ENCODE data around the gene RNASEH1.

The RNASEH1 gene

GRCh38 chr2:3532941-3533340 lies 25.2 kb downstream of the RNASEH1 start:
- Histone ChIP-seq H3K23ac (ENCODE audit: low read length) (no peak overlapping the region), H3K4me2 (ENCODE audit: low read length) (no peak overlapping the region), H4K5ac (ENCODE audit: low read length) (no peak overlapping the region), H2BK5ac (ENCODE audit: low read length) (no peak overlapping the region), H3K79me2 (ENCODE audit: control insufficient read depth, insufficient read depth, low read length) (no peaks in the 10 kb centered on the region), H3K4ac (ENCODE audit: low read depth, low read length) (no peak overlapping the region), H3K36me3 (ENCODE audit: control insufficient read depth, insufficient read depth, low read length) (peaks cover 1% of the 10 kb centered on the region), H3K27me3 (ENCODE audit: insufficient read depth, low read length, poor library complexity) (no peaks in the 10 kb centered on the region), H3K79me1 (ENCODE audit: low read length) (no peaks in the 10 kb centered on the region), H3K9ac (ENCODE audit: low read length) (no peak overlapping the region), H3K27ac (ENCODE audit: low read depth, low read length) (no peak overlapping the region), H2AK5ac (ENCODE audit: low read length) (no peak overlapping the region), H3K56ac (ENCODE audit: low read length) (no peak overlapping the region), H3K4me1 (ENCODE audit: control insufficient read depth, low read depth, low read length) (no peaks in the 10 kb centered on the region), H3K18ac (ENCODE audit: low read length) (no peak overlapping the region), H2BK15ac (replicated peaks; ENCODE audit: low read depth) (no peak overlapping the region), H4K8ac (ENCODE audit: low read depth, low read length) (no peak overlapping the region), H3K4me3 (ENCODE audit: low read length) (no peak overlapping the region), H2BK120ac (ENCODE audit: low read depth, low read length) (no peak overlapping the region)
- no CpG with 5 or more reads among the region's 12 CpGs for WGBS (ENCODE audit: extremely low coverage, insufficient coverage, low lambda C conversion rate)
- DNase-seq = no peak

GRCh38 chr2:3529316-3530025 lies 28.7 kb downstream of the RNASEH1 start:
- no peaks in the 10 kb centered on the region for H3K79me2 ChIP-seq (ENCODE audit: control insufficient read depth, insufficient read depth, low read length)
- H4K5ac ChIP-seq (ENCODE audit: low read length) = no peak overlapping the region
- no peak overlapping the region for H3K4me3 ChIP-seq (ENCODE audit: low read length)
- H3K18ac ChIP-seq (ENCODE audit: low read length) = no peak overlapping the region
- no peak overlapping the region for H2BK5ac ChIP-seq (ENCODE audit: low read length)
- H3K27me3 ChIP-seq (ENCODE audit: insufficient read depth, low read length, poor library complexity) = no peaks in the 10 kb centered on the region
- peaks cover 1% of the 10 kb centered on the region for H3K36me3 ChIP-seq (ENCODE audit: control insufficient read depth, insufficient read depth, low read length)
- no peak overlapping the region for H3K56ac ChIP-seq (ENCODE audit: low read length)
- H2AK5ac ChIP-seq (ENCODE audit: low read length) = no peak overlapping the region
- no peaks in the 10 kb centered on the region for H3K4me1 ChIP-seq (ENCODE audit: control insufficient read depth, low read depth, low read length)
- no peak overlapping the region for H3K4ac ChIP-seq (ENCODE audit: low read depth, low read length)
- no peaks in the 10 kb centered on the region for H3K79me1 ChIP-seq (ENCODE audit: low read length)
- no peak for DNase-seq
- H3K4me2 ChIP-seq (ENCODE audit: low read length) = no peak overlapping the region
- H2BK120ac ChIP-seq (ENCODE audit: low read depth, low read length) = no peak overlapping the region
- H3K27ac ChIP-seq (ENCODE audit: low read depth, low read length) = no peak overlapping the region
- no peak overlapping the region for H2BK15ac ChIP-seq (replicated peaks; ENCODE audit: low read depth)
- no peak overlapping the region for H3K23ac ChIP-seq (ENCODE audit: low read length)
- no peak overlapping the region for H4K8ac ChIP-seq (ENCODE audit: low read depth, low read length)
- no CpG with 5 or more reads among the region's 24 CpGs for WGBS (ENCODE audit: extremely low coverage, insufficient coverage, low lambda C conversion rate)
- H3K9ac ChIP-seq (ENCODE audit: low read length) = no peak overlapping the region

- Histone ChIP-seq H2BK5ac (ENCODE audit: low read length) (no peak overlapping the region), H2BK15ac (replicated peaks; ENCODE audit: low read depth) (no peak overlapping the region), H3K56ac (ENCODE audit: low read length) (no peak overlapping the region), H3K4ac (ENCODE audit: low read depth, low read length) (no peak overlapping the region), H4K8ac (ENCODE audit: low read depth, low read length) (no peak overlapping the region), H3K79me2 (ENCODE audit: control insufficient read depth, insufficient read depth, low read length) (no peaks in the 10 kb centered on the region), H3K9ac (ENCODE audit: low read length) (no peak overlapping the region), H2BK120ac (ENCODE audit: low read depth, low read length) (no peak overlapping the region), H2AK5ac (ENCODE audit: low read length) (no peak overlapping the region), H3K4me1 (ENCODE audit: control insufficient read depth, low read depth, low read length) (no peaks in the 10 kb centered on the region), H3K4me2 (ENCODE audit: low read length) (no peak overlapping the region), H3K27ac (ENCODE audit: low read depth, low read length) (no peak overlapping the region), H3K79me1 (ENCODE audit: low read length) (no peaks in the 10 kb centered on the region), H3K27me3 (ENCODE audit: insufficient read depth, low read length, poor library complexity) (no peaks in the 10 kb centered on the region), H3K4me3 (ENCODE audit: low read length) (no peak overlapping the region), H3K23ac (ENCODE audit: low read length) (no peak overlapping the region), H3K36me3 (ENCODE audit: control insufficient read depth, insufficient read depth, low read length) (peaks cover 1% of the 10 kb centered on the region), H4K5ac (ENCODE audit: low read length) (no peak overlapping the region), H3K18ac (ENCODE audit: low read length) (no peak overlapping the region)
- 100% methylated on average over 2 of the region's 40 CpGs for WGBS (ENCODE audit: extremely low coverage, insufficient coverage, low lambda C conversion rate)
- no peak for DNase-seq
Measured at GRCh38 chr2:3527886-3528785, 30.0 kb downstream of the RNASEH1 start.

- Histone ChIP-seq H2BK5ac (ENCODE audit: low read length) (no peak overlapping the region), H3K4me2 (ENCODE audit: low read length) (no peak overlapping the region), H3K9ac (ENCODE audit: low read length) (no peak overlapping the region), H4K5ac (ENCODE audit: low read length) (no peak overlapping the region), H3K4me1 (ENCODE audit: control insufficient read depth, low read depth, low read length) (no peaks in the 10 kb centered on the region), H3K27me3 (ENCODE audit: insufficient read depth, low read length, poor library complexity) (no peaks in the 10 kb centered on the region), H3K27ac (ENCODE audit: low read depth, low read length) (no peak overlapping the region), H3K4ac (ENCODE audit: low read depth, low read length) (no peak overlapping the region), H2BK15ac (replicated peaks; ENCODE audit: low read depth) (no peak overlapping the region), H3K23ac (ENCODE audit: low read length) (no peak overlapping the region), H2AK5ac (ENCODE audit: low read length) (no peak overlapping the region), H3K56ac (ENCODE audit: low read length) (no peak overlapping the region), H3K36me3 (ENCODE audit: control insufficient read depth, insufficient read depth, low read length) (no peaks in the 10 kb centered on the region), H3K4me3 (ENCODE audit: low read length) (no peak overlapping the region), H4K8ac (ENCODE audit: low read depth, low read length) (no peak overlapping the region), H3K79me1 (ENCODE audit: low read length) (no peaks in the 10 kb centered on the region), H3K79me2 (ENCODE audit: control insufficient read depth, insufficient read depth, low read length) (no peaks in the 10 kb centered on the region), H2BK120ac (ENCODE audit: low read depth, low read length) (no peak overlapping the region), H3K18ac (ENCODE audit: low read length) (no peak overlapping the region)
- WGBS (ENCODE audit: extremely low coverage, insufficient coverage, low lambda C conversion rate) = no CpG with 5 or more reads among the region's 22 CpGs
- DNase-seq = no peak
Measured at GRCh38 chr2:3526871-3527270, 31.3 kb downstream of the RNASEH1 start.

- Histone ChIP-seq H3K27me3 (ENCODE audit: insufficient read depth, low read length, poor library complexity) (no peaks in the 10 kb centered on the region), H3K79me1 (ENCODE audit: low read length) (no peaks in the 10 kb centered on the region), H3K36me3 (ENCODE audit: control insufficient read depth, insufficient read depth, low read length) (no peaks in the 10 kb centered on the region), H3K9ac (ENCODE audit: low read length) (no peak overlapping the region), H3K18ac (ENCODE audit: low read length) (no peak overlapping the region), H4K8ac (ENCODE audit: low read depth, low read length) (no peak overlapping the region), H2BK120ac (ENCODE audit: low read depth, low read length) (no peak overlapping the region), H3K23ac (ENCODE audit: low read length) (no peak overlapping the region), H2AK5ac (ENCODE audit: low read length) (no peak overlapping the region), H3K4me2 (ENCODE audit: low read length) (no peak overlapping the region), H2BK5ac (ENCODE audit: low read length) (no peak overlapping the region), H3K56ac (ENCODE audit: low read length) (no peak overlapping the region), H4K5ac (ENCODE audit: low read length) (no peak overlapping the region), H3K4me3 (ENCODE audit: low read length) (no peak overlapping the region), H2BK15ac (replicated peaks; ENCODE audit: low read depth) (no peak overlapping the region), H3K27ac (ENCODE audit: low read depth, low read length) (no peak overlapping the region), H3K4me1 (ENCODE audit: control insufficient read depth, low read depth, low read length) (peaks cover 9% of the 10 kb centered on the region), H3K79me2 (ENCODE audit: control insufficient read depth, insufficient read depth, low read length) (no peaks in the 10 kb centered on the region), H3K4ac (ENCODE audit: low read depth, low read length) (no peak overlapping the region)
- no CpG with 5 or more reads among the region's 4 CpGs for WGBS (ENCODE audit: extremely low coverage, insufficient coverage, low lambda C conversion rate)
- no peak for DNase-seq
Measured at GRCh38 chr2:3523551-3524041, 34.5 kb downstream of the RNASEH1 start.
